Colonic mucosa (tissue), 4 donors: ENCODE data around the gene WARS2. TPM values are rescaled to one million over a fixed set of nuclear protein-coding genes. Genes with fewer than 3 reads are reported as not detected.

Experiments
- DNase-seq: peaks from one replicate; pipeline ENCODE4 v3.0.0-alpha.2; 2020
- H3K27ac ChIP-seq: fragments of 200-600 bp; one replicate; pipeline ENCODE4 v1.8.0; 2021
- H3K27me3 ChIP-seq: fragments of 200-600 bp; one replicate; pipeline ENCODE4 v1.8.0; 2021
- H3K36me3 ChIP-seq: fragments of 200-600 bp; one replicate; pipeline ENCODE4 v1.8.0; 2021
- H3K4me1 ChIP-seq: fragments of 200-600 bp; one replicate; pipeline ENCODE4 v1.8.0; 2021; ENCODE audit warnings: mild to moderate bottlenecking
- H3K4me3 ChIP-seq: fragments of 200-600 bp; one replicate; pipeline ENCODE4 v1.8.0; 2021
- H3K9ac ChIP-seq, 2 donors: one replicate each; pipeline ENCODE4 v1.7.0; 2013; ENCODE audit warnings: control low read depth in 2 of 2, low read depth in 2 of 2, low read length in 2 of 2
- H3K9me3 ChIP-seq: fragments of 200-600 bp; one replicate; pipeline ENCODE4 v1.8.0; 2021
- CTCF ChIP-seq: fragments of 200-600 bp; IDR thresholded peaks from one replicate; pipeline ENCODE4 v1.8.0; 2022; ENCODE audit warnings: antibody characterized with exemption, mild to moderate bottlenecking
- intact Hi-C: fragments of 100-400 bp; cut with DNase I; formaldehyde crosslinking; loops from one replicate; pipeline ENCODE4 v1.14.1; 2022
- total RNA-seq, 2 donors: library from RNA; stranded (reverse); fragmentation: NEBNext Ultra II Directional in 1 of 2; extraction: Animal tissue kit (Norgen Biotek cat#: 25700) in 1 of 2; gene quantifications; one replicate each; pipeline ENCODE4 v1.2.1, GENCODE V29; 2021
- donor health status: healthy.
- donor health status: DM: no; HTN: no; CAD: no.
- donor health status: DM: no; HTN: no; CAD: no.

Gene WARS2
- total RNA-seq, 2 donors from 2014 or later, result 18.1 to 18.2 TPM

GRCh38 chr1:119003413-119004128, 136.9 kb downstream of the WARS2 start:
- intact Hi-C loops, result no loop called here
- peaks cover 82% of the 10 kb centered on the region for H3K27me3 ChIP-seq
- no peak for DNase-seq
- no peak for TF ChIP-seq CTCF
- no peaks in the 10 kb centered on the region for H3K9me3 ChIP-seq
- H3K9ac ChIP-seq, result no peak overlapping the region
- no peak overlapping the region for H3K4me3 ChIP-seq
- no peak overlapping the region for H3K27ac ChIP-seq
- peaks cover 6% of the 10 kb centered on the region for H3K4me1 ChIP-seq
- H3K36me3 ChIP-seq, result no peaks in the 10 kb centered on the region

- no peak for DNase-seq
- Histone ChIP-seq H3K9me3 (no peaks in the 10 kb centered on the region), H3K4me1 (peaks cover 6% of the 10 kb centered on the region), H3K27ac (no peak overlapping the region), H3K4me3 (no peak overlapping the region), H3K36me3 (no peaks in the 10 kb centered on the region), H3K27me3 (peaks cover 80% of the 10 kb centered on the region), H3K9ac (no peak overlapping the region)
- intact Hi-C loops, result no loop called here
- TF ChIP-seq CTCF, result no peak
Measured at GRCh38 chr1:119002028-119002686, 138.3 kb downstream of the WARS2 start.

- peaks cover 6% of the 10 kb centered on the region for H3K4me1 ChIP-seq
- intact Hi-C loops, result no loop called here
- peaks cover 77% of the 10 kb centered on the region for H3K27me3 ChIP-seq
- H3K9ac ChIP-seq, result no peak overlapping the region
- TF ChIP-seq CTCF, result no peak
- H3K36me3 ChIP-seq, result no peaks in the 10 kb centered on the region
- no peak overlapping the region for H3K27ac ChIP-seq
- no peaks in the 10 kb centered on the region for H3K9me3 ChIP-seq
- no peak overlapping the region for H3K4me3 ChIP-seq
- DNase-seq, result no peak
Measured at GRCh38 chr1:119001181-119002027, 139.0 kb downstream of the WARS2 start.

- Histone ChIP-seq H3K9ac (no peak overlapping the region), H3K27ac (no peak overlapping the region), H3K27me3 (peaks cover 69% of the 10 kb centered on the region), H3K9me3 (no peaks in the 10 kb centered on the region), H3K4me1 (peaks cover 6% of the 10 kb centered on the region), H3K36me3 (no peaks in the 10 kb centered on the region), H3K4me3 (no peak overlapping the region)
- no peak for DNase-seq
- intact Hi-C loops, result no loop called here
- no peak for TF ChIP-seq CTCF
Measured at GRCh38 chr1:119000371-119001180, 139.9 kb downstream of the WARS2 start.
